H9 (cell line): ENCODE results near the gene TDRD7. TPM values are rescaled to one million over a fixed set of nuclear protein-coding genes. Genes with fewer than 3 reads are reported as not detected.

Experiments used
- DNase-seq: peaks from one replicate; pipeline ENCODE4 v3.0.0-alpha.2; 2017
- H2AFZ ChIP-seq: one replicate; pipeline ENCODE4 v1.6.1; 2013; ENCODE audit warnings: mild to moderate bottlenecking, low read length, control low read depth, moderate library complexity
- H2AK5ac ChIP-seq: 2 replicates; pipeline ENCODE4 v1.6.1; 2013; ENCODE audit warnings: low read length, control low read depth, mixed read lengths; ENCODE audit not compliant: insufficient read length
- H2BK120ac ChIP-seq: one replicate; pipeline ENCODE4 v1.6.1; 2013; ENCODE audit warnings: low read depth, mild to moderate bottlenecking, low read length, control low read depth, inconsistent platforms; ENCODE audit not compliant: poor library complexity, severe bottlenecking
- H2BK12ac ChIP-seq: 2 replicates; pipeline ENCODE4 v1.6.1; 2013; ENCODE audit warnings: low read length, control low read depth, mixed read lengths, low read depth; ENCODE audit not compliant: insufficient read length
- H2BK15ac ChIP-seq: 2 replicates; pipeline ENCODE4 v1.6.1; 2013; ENCODE audit warnings: low read depth, low read length, control low read depth
- H2BK20ac ChIP-seq: one replicate; pipeline ENCODE4 v1.6.1; 2013; ENCODE audit warnings: low read depth, mild to moderate bottlenecking, low read length, control low read depth, inconsistent platforms; ENCODE audit not compliant: poor library complexity, severe bottlenecking
- H2BK5ac ChIP-seq: 2 replicates; pipeline ENCODE4 v1.6.1; 2013; ENCODE audit warnings: low read length, control low read depth, mixed read lengths; ENCODE audit not compliant: insufficient read length
- H3K14ac ChIP-seq: 2 replicates; pipeline ENCODE4 v1.6.1; 2013; ENCODE audit warnings: low read length, control low read depth; ENCODE audit not compliant: insufficient read depth
- H3K18ac ChIP-seq: 2 replicates; pipeline ENCODE4 v1.6.1; 2013; ENCODE audit warnings: low read depth, mild to moderate bottlenecking, mixed read lengths, low read length, control low read depth; ENCODE audit not compliant: insufficient read length
- H3K23ac ChIP-seq: 2 replicates; pipeline ENCODE4 v1.6.1; 2013; ENCODE audit warnings: low read length, control low read depth, mixed read lengths, low read depth; ENCODE audit not compliant: insufficient read length
- H3K23me2 ChIP-seq: 2 replicates; pipeline ENCODE4 v1.6.1; 2013; ENCODE audit warnings: low read depth, mild to moderate bottlenecking, mixed read lengths, low read length, control low read depth; ENCODE audit not compliant: insufficient read length, poor library complexity, severe bottlenecking
- H3K27ac ChIP-seq: 2 replicates; pipeline ENCODE4 v1.5.1; 2013; ENCODE audit warnings: low read length, control low read depth, mixed read lengths, low read depth; ENCODE audit not compliant: insufficient read length
- H3K27me3 ChIP-seq: 2 replicates; pipeline ENCODE4 v1.6.1; 2013; ENCODE audit warnings: low read length, control low read depth, inconsistent platforms; ENCODE audit not compliant: insufficient read depth
- H3K4ac ChIP-seq: 2 replicates; pipeline ENCODE4 v1.6.1; 2013; ENCODE audit warnings: low read depth, mild to moderate bottlenecking, control low read depth, inconsistent platforms, low read length, moderate library complexity
- H3K4me1 ChIP-seq: 2 replicates; pipeline ENCODE4 v1.6.1; 2013; ENCODE audit warnings: low read length, control low read depth, inconsistent platforms; ENCODE audit not compliant: insufficient read depth
- H3K4me2 ChIP-seq: 2 replicates; pipeline ENCODE4 v1.6.1; 2013; ENCODE audit warnings: low read length, control low read depth, mixed read lengths; ENCODE audit not compliant: insufficient read length, insufficient read depth
- H3K56ac ChIP-seq: 2 replicates; pipeline ENCODE4 v1.6.1; 2013; ENCODE audit warnings: low read depth, mild to moderate bottlenecking, mixed read lengths, low read length, control low read depth; ENCODE audit not compliant: insufficient read length
- H3K79me1 ChIP-seq: 2 replicates; pipeline ENCODE4 v1.6.1; 2013; ENCODE audit warnings: low read depth, mild to moderate bottlenecking, moderate library complexity, low read length, control low read depth, inconsistent platforms; ENCODE audit not compliant: insufficient read depth, poor library complexity, severe bottlenecking
- H3K79me2 ChIP-seq: 2 replicates; pipeline ENCODE4 v1.6.1; 2013; ENCODE audit warnings: low read length, control low read depth, inconsistent platforms; ENCODE audit not compliant: insufficient read depth
- H3K9ac ChIP-seq: 2 replicates; pipeline ENCODE4 v1.6.1; 2013; ENCODE audit warnings: low read length, control low read depth, mixed read lengths; ENCODE audit not compliant: insufficient read length; ENCODE audit errors: extremely low read depth
- H3K9me3 ChIP-seq: one replicate; pipeline ENCODE4 v1.6.1; 2013; ENCODE audit warnings: low read depth, low read length, inconsistent platforms; ENCODE audit not compliant: control insufficient read depth
- H3T11ph ChIP-seq: one replicate; pipeline ENCODE4 v1.6.1; 2013; ENCODE audit warnings: mild to moderate bottlenecking, low read length, control low read depth, inconsistent platforms
- H4K20me1 ChIP-seq: one replicate; pipeline ENCODE4 v1.6.1; 2013; ENCODE audit not compliant: control insufficient read depth, insufficient read length, insufficient read depth
- H4K5ac ChIP-seq: 2 replicates; pipeline ENCODE4 v1.6.1; 2013; ENCODE audit warnings: low read depth, mild to moderate bottlenecking, mixed read lengths, low read length, control low read depth; ENCODE audit not compliant: insufficient read length
- H4K8ac ChIP-seq: replicated peaks from 2 replicates; pipeline ENCODE4 v1.6.1; 2013; ENCODE audit warnings: low read length, control low read depth, mixed read lengths, low read depth; ENCODE audit not compliant: insufficient read length
- H4K91ac ChIP-seq: 2 replicates; pipeline ENCODE4 v1.6.1; 2013; ENCODE audit warnings: low read depth, mild to moderate bottlenecking, moderate library complexity, mixed read lengths, low read length, control low read depth; ENCODE audit not compliant: insufficient read length
- H3K27ac Mint-ChIP-seq, 3 experiments: 2 replicates in 2 of 3; 3 replicates in 1 of 3; pipeline ENCODE4 v1.8.0; 2020 to 2021; ENCODE audit warnings: mixed read lengths in 3 of 3, mild to moderate bottlenecking in 1 of 3, moderate library complexity in 1 of 3
- H3K27me3 Mint-ChIP-seq: 2 replicates; pipeline ENCODE4 v1.8.0; 2021; ENCODE audit warnings: low read depth, mild to moderate bottlenecking, moderate library complexity, mixed read lengths
- H3K36me3 Mint-ChIP-seq, 3 experiments: 2 replicates in 2 of 3; 3 replicates in 1 of 3; pipeline ENCODE4 v1.8.0; 2020 to 2021; ENCODE audit warnings: low read depth in 3 of 3, mixed read lengths in 3 of 3; ENCODE audit not compliant: insufficient read depth in 1 of 3
- H3K4me1 Mint-ChIP-seq, 2 experiments: 2 replicates each; pipeline ENCODE4 v1.8.0; 2020; ENCODE audit warnings: mixed read lengths in 2 of 2
- H3K4me3 Mint-ChIP-seq, 2 experiments: 2 replicates in 1 of 2; 3 replicates in 1 of 2; pipeline ENCODE4 v1.8.0; 2020 to 2021; ENCODE audit warnings: mild to moderate bottlenecking in 2 of 2, mixed read lengths in 2 of 2, moderate library complexity in 1 of 2
- H3K9me3 Mint-ChIP-seq, 2 experiments: 2 replicates in 1 of 2; 3 replicates in 1 of 2; pipeline ENCODE4 v1.8.0; 2020; ENCODE audit warnings: mild to moderate bottlenecking in 2 of 2, mixed read lengths in 2 of 2, moderate library complexity in 1 of 2
- WGBS: extraction: QIAGEN DNeasy Blood & Tissue Kit; methylation state at CpG from one replicate; pipeline ENCODE4 v1.1.7; 2013; ENCODE audit warnings: missing lambda C conversion rate, low lambda C conversion rate, mixed read lengths; ENCODE audit not compliant: insufficient read length; ENCODE audit errors: extremely low coverage; 5-methylcytosine and 5-hydroxymethylcytosine counted together
- total RNA-seq: library from RNA; stranded (reverse); gene quantifications from 2 replicates; pipeline ENCODE4 v1.2.1, GENCODE V29; 2021
- TF ChIP-seq, protein P1 (sequence below): fragments of 200-600 bp; sonication (generic); conservative IDR thresholded peaks from 3 replicates; pipeline ENCODE4 v1.8.0; 2021; ENCODE audit warnings: antibody characterized with exemption, mild to moderate bottlenecking

TDRD7 gene
- total RNA-seq, 1 experiment from 2014 or later, result 5.1 TPM

DNA sequence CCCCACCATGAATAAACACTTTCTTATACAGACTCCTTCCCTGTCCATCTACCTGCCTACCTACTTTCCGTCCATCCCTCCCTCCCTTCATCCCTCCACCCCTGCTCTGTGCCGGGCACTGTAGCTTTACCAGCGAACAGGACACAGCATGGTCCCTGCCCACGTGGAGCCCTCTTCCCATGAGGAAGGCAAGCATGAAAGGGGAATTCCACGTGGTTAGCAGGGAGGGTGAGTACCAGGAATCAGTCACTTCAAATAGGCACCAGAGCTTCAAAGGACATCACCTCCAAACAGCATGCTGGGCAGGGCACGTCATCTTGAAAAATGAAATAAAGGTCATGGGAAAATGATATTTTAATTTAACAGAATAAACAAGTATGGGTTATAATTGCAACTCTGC lies 35.0 kb upstream of the TDRD7 start:
- Histone ChIP-seq H3K9ac (no peak overlapping the region), H2BK20ac (no peak overlapping the region), H3K79me1 (no peaks in the 10 kb centered on the region), H3K27me3 (no peaks in the 10 kb centered on the region), H3K56ac (no peak overlapping the region), H3K4me2 (no peak overlapping the region), H2AK5ac (no peak overlapping the region), H3K27ac (no peak overlapping the region), H4K91ac (no peak overlapping the region), H2AFZ (no peak overlapping the region), H3K14ac (no peak overlapping the region; the same call in 1 of the 2 replicates), H2BK120ac (no peak overlapping the region), H2BK15ac (no peak overlapping the region), H3T11ph (no peak overlapping the region), H3K23me2 (no peaks in the 10 kb centered on the region), H4K5ac (no peak overlapping the region), H2BK12ac (no peak overlapping the region), H3K23ac (no peak overlapping the region), H3K9me3 (no peaks in the 10 kb centered on the region), H3K4me1 (no peaks in the 10 kb centered on the region), H4K20me1 (peaks cover 2% of the 10 kb centered on the region), H3K18ac (no peak overlapping the region), H3K4ac (no peak overlapping the region), H4K8ac (no peak overlapping the region), H3K79me2 (no peaks in the 10 kb centered on the region), H2BK5ac (no peak overlapping the region)
- TF ChIP-seq, protein P1, sequence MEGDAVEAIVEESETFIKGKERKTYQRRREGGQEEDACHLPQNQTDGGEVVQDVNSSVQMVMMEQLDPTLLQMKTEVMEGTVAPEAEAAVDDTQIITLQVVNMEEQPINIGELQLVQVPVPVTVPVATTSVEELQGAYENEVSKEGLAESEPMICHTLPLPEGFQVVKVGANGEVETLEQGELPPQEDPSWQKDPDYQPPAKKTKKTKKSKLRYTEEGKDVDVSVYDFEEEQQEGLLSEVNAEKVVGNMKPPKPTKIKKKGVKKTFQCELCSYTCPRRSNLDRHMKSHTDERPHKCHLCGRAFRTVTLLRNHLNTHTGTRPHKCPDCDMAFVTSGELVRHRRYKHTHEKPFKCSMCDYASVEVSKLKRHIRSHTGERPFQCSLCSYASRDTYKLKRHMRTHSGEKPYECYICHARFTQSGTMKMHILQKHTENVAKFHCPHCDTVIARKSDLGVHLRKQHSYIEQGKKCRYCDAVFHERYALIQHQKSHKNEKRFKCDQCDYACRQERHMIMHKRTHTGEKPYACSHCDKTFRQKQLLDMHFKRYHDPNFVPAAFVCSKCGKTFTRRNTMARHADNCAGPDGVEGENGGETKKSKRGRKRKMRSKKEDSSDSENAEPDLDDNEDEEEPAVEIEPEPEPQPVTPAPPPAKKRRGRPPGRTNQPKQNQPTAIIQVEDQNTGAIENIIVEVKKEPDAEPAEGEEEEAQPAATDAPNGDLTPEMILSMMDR, result no peak
- Mint-ChIP-seq H3K36me3 (peaks cover 0 to 9% (median 8%) of the 10 kb centered on the region in 3 experiments; a peak in 2 of 7 replicates), H3K27ac (0 out of 7 replicates have a peak overlapping the region, but pooled peaks of 1 of the 3 experiments have one; percentile 66), H3K27me3 (peaks cover 3% of the 10 kb centered on the region; the same call in 1 of the 2 replicates), H3K4me1 (peaks cover 4% of the 10 kb centered on the region in 2 experiments; a peak in 3 of 4 replicates), H3K9me3 (no peaks in the 10 kb centered on the region), H3K4me3 (no peak overlapping the region)
- WGBS, result no CpG with 5 or more reads among the region's 6 CpGs
- DNase-seq, result no peak
